Ovary (tissue), 9 donors: Measurements from ENCODE around the gene THEMIS. TPM values are rescaled to one million over a fixed set of nuclear protein-coding genes. Genes with fewer than 3 reads are reported as not detected.

Experiments used
- DNase-seq, 5 donors: peaks; one replicate each; pipeline ENCODE4 v3.0.0-alpha.2; 2019 to 2020
- H3K27ac ChIP-seq, 2 donors: fragments of 200-600 bp; one replicate each; pipeline versions ENCODE4 v1.5.1 to v1.8.0; 2019 to 2022
- H3K27me3 ChIP-seq: fragments of 200-600 bp; one replicate; pipeline ENCODE4 v1.8.0; 2022
- H3K36me3 ChIP-seq: fragments of 200-600 bp; sonication (generic); one replicate; pipeline ENCODE4 v1.5.1; 2019
- H3K4me1 ChIP-seq: one replicate; pipeline ENCODE4 v1.8.1; 2013; ENCODE audit warnings: mild to moderate bottlenecking, moderate library complexity; ENCODE audit not compliant: insufficient read depth
- H3K4me3 ChIP-seq: fragments of 200-600 bp; sonication (generic); one replicate; pipeline ENCODE4 v1.5.1; 2017
- H3K9me3 ChIP-seq, 2 donors: fragments of 200-600 bp in 1 of 2; sonication (generic) in 1 of 2; one replicate each; pipeline versions ENCODE4 v1.5.1 to v1.8.1; 2013 to 2019; ENCODE audit warnings: mild to moderate bottlenecking in 1 of 2, moderate library complexity in 1 of 2
- EP300 ChIP-seq: sonication (generic); formaldehyde crosslinking; IDR thresholded peaks from one replicate; pipeline ENCODE4 v1.6.1; 2017; ENCODE audit warnings: antibody characterized with exemption
- POLR2A ChIP-seq: fragments of 450-650 bp; IDR thresholded peaks from one replicate; pipeline ENCODE4 v1.6.1; 2017; ENCODE audit warnings: antibody characterized with exemption, mild to moderate bottlenecking, moderate library complexity
- WGBS, 3 donors: extraction: QIAGEN DNeasy Blood & Tissue Kit in 1 of 3; methylation state at CpG; one replicate each; pipeline versions ENCODE4 v1.1.5 to v1.1.7; 2013 to 2017; 5-methylcytosine and 5-hydroxymethylcytosine counted together
- intact Hi-C, 4 donors: fragments of 100-400 bp; cut with DNase I; formaldehyde crosslinking; loops; one replicate each; pipeline versions ENCODE4 v1.11.0 to v1.15.1; 2022 to 2023
- polyA plus RNA-seq, 2 donors: library from polyadenylated mRNA; stranded (reverse); fragments of 200-250 nt in 1 of 2; fragments of 350-450 nt in 1 of 2; fragmentation: Illumina TruSeq in 1 of 2; extraction: RNeasy Lipid Tissue Mini Kit (QIAGEN cat#74804) in 1 of 2; gene quantifications; one replicate each; pipeline ENCODE4 v1.2.3, GENCODE V29; 2013 to 2014
- total RNA-seq, 7 donors: library from RNA; depleted of rRNA in 2 of 7; stranded (reverse); fragments of >200 nt in 2 of 7; fragmentation: NEBNext Ultra II Directional in 3 of 7; extraction: Animal tissue kit (Norgen Biotek cat#: 25700) in 3 of 7; gene quantifications; one replicate each; pipeline versions ENCODE4 v1.1.0 to v1.2.4, GENCODE V29; 2016 to 2023
- TF ChIP-seq, protein P1 (sequence below), 3 donors: fragments of 450-650 bp in 2 of 3; fragments of 200-600 bp in 1 of 3; IDR thresholded peaks; one replicate each; pipeline versions ENCODE4 v1.5.1 to v1.8.0; 2016 to 2022; ENCODE audit warnings: antibody characterized with exemption in 3 of 3, mild to moderate bottlenecking in 1 of 3
- donor health status: DM: no; HTN: no; CAD: no; lungs with moderate emphysema.
- donor health status: DM: no; HTN: no; CAD: no.
- donor health status: Bipolar disorder and iron deficiency.
- donor health status: DM: yes; HTN: yes; CAD: no.
- donor health status: DM: no; HTN: no; CAD: no.
- donor health status: DM: yes; HTN: yes; CAD: no.

Gene THEMIS
- total and polyA plus RNA-seq, 9 donors, result 0.05 to 0.87 (median 0.40) TPM; not detected in 1

- H3K36me3 ChIP-seq, result no peaks in the 10 kb centered on the region
- H3K9me3 ChIP-seq, result no peaks in the 10 kb centered on the region
- TF ChIP-seq EP300 (no peak), POLR2A (no peak)
- TF ChIP-seq, protein P1, sequence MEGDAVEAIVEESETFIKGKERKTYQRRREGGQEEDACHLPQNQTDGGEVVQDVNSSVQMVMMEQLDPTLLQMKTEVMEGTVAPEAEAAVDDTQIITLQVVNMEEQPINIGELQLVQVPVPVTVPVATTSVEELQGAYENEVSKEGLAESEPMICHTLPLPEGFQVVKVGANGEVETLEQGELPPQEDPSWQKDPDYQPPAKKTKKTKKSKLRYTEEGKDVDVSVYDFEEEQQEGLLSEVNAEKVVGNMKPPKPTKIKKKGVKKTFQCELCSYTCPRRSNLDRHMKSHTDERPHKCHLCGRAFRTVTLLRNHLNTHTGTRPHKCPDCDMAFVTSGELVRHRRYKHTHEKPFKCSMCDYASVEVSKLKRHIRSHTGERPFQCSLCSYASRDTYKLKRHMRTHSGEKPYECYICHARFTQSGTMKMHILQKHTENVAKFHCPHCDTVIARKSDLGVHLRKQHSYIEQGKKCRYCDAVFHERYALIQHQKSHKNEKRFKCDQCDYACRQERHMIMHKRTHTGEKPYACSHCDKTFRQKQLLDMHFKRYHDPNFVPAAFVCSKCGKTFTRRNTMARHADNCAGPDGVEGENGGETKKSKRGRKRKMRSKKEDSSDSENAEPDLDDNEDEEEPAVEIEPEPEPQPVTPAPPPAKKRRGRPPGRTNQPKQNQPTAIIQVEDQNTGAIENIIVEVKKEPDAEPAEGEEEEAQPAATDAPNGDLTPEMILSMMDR (IDR thresholded peaks at IDR 0.05), result no peak
- no peaks in the 10 kb centered on the region for H3K4me1 ChIP-seq
- DNase-seq, result no peak
- H3K4me3 ChIP-seq, result no peak overlapping the region
- intact Hi-C loops, result no loop called here
- WGBS, 3 donors, result 75 to 84% (median 77%) methylated on average over 1 of the region's 1 CpG
- H3K27me3 ChIP-seq, result no peaks in the 10 kb centered on the region
- H3K27ac ChIP-seq, result no peak overlapping the region
These were observed 49.7 kb downstream of the THEMIS start for GRCh38 chr6:127851197-127851596.

- no peak for DNase-seq
- intact Hi-C loops, result no loop called here
- Histone ChIP-seq H3K36me3 (no peaks in the 10 kb centered on the region), H3K4me1 (no peaks in the 10 kb centered on the region), H3K9me3 (no peaks in the 10 kb centered on the region), H3K27me3 (no peaks in the 10 kb centered on the region), H3K27ac (no peak overlapping the region), H3K4me3 (no peak overlapping the region)
- WGBS, 3 donors, result 79 to 83% (median 81%) methylated on average over 3 of the region's 3 CpGs
- TF ChIP-seq EP300 (no peak), POLR2A (no peak)
- TF ChIP-seq, protein P1 (IDR thresholded peaks at IDR 0.05), result no peak
These were observed 55.6 kb downstream of the THEMIS start for GRCh38 chr6:127845242-127845641.

DNA sequence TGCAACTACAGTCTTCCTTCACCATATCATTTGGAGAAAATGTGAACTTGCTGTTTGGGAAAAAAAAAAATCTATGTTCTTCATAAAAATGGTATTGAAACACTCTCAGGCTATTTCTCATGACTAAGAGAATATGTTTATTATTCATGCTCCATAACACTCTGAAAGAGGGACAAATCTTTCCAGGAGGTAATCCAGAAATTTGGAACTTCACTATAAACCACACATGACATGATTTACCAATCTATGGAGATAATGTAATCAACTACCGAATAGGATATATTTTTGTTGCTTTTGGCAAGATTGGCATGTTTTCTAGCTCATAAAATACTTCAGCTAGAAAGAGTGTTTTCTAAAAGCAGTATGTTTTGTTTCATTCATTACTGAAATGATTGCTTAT lies 56.3 kb downstream of the THEMIS start:
- TF ChIP-seq, protein P1 (IDR thresholded peaks at IDR 0.05), result no peak
- no peak for TF ChIP-seq POLR2A
- WGBS, 3 donors, result 0 to 6% (median 5%) methylated on average over 1 of the region's 1 CpG
- intact Hi-C loops, result no loop called here

GRCh38 chr6:127843582-127843981 lies 57.3 kb downstream of the THEMIS start:
- intact Hi-C loops, result no loop called here
- Histone ChIP-seq H3K27me3 (no peaks in the 10 kb centered on the region), H3K4me3 (no peak overlapping the region), H3K36me3 (no peaks in the 10 kb centered on the region), H3K27ac (no peak overlapping the region), H3K4me1 (no peaks in the 10 kb centered on the region), H3K9me3 (no peaks in the 10 kb centered on the region)
- DNase-seq, result no peak
- 94 to 96% (median 95%) methylated on average over 1 of the region's 1 CpG for WGBS, 3 donors
- TF ChIP-seq POLR2A, result no peak
- TF ChIP-seq, protein P1 (IDR thresholded peaks at IDR 0.05), result no peak
- TF ChIP-seq EP300, result no peak

More for the DNA sequence above, 56.3 kb downstream of the THEMIS start:
- H3K27ac ChIP-seq, result no peak overlapping the region
- H3K9me3 ChIP-seq, result no peaks in the 10 kb centered on the region
- H3K27me3 ChIP-seq, result no peaks in the 10 kb centered on the region
- no peak overlapping the region for H3K4me3 ChIP-seq
- H3K4me1 ChIP-seq, result no peaks in the 10 kb centered on the region
- no peak for DNase-seq
- no peaks in the 10 kb centered on the region for H3K36me3 ChIP-seq
